OCI-LY7 (cell line): ENCODE data around the gene LFNG.

ENCODE experiments used
- CTCF ChIP-seq: fragments of 200-600 bp; sonication (generic); conservative IDR thresholded peaks from 2 replicates; pipeline ENCODE4 v1.5.1; 2014; ENCODE audit warnings: mild to moderate bottlenecking, antibody characterized with exemption, low read length, moderate library complexity, mixed read lengths
- EZH2phosphoT487 ChIP-seq: fragments of 200-600 bp; sonication (generic); IDR thresholded peaks from 2 replicates; pipeline ENCODE4 v1.6.1; 2018; ENCODE audit warnings: low read depth, borderline replicate concordance, mild to moderate bottlenecking, mixed run types, antibody characterized with exemption, low read length, moderate library complexity, mixed read lengths

DNA sequence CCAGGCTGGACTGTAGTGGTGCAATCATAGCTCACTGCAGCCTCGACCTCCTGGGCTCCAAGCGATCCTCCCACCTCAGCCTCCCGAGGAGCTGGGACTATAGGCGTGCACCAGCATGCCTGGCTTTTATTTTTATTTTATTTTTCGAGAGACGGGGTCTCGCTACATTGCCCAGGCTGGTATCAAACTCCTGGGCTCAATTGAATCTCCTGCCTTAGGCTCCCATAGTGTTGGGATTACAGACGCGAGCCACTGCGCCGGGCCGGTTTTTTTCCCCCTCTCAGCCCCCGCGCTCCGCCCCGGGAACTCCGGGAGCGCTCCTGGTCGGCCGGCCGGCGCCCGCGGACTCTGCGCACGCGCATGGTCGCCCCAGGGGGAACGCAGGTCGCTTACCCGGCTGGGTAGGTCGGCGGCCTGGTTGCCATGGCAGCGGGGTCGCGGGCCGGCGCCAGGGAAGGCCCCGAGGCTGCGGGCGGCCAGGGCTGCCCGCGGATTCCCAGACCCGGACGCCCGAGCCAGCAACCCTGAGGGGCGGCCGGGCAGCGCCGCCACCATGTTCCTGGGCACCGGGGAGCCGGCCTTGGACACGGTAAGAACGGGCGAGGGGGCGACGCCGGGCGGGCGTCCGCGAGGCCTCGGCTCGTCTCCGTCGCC lies 39.2 kb downstream of the LFNG start, which contains the start of gene IQCE:
- TF ChIP-seq CTCF (no peak), EZH2phosphoT487 (no peak)
